Keratinocyte (primary cell): ENCODE data around the gene LSP1.

Experiments used
- EZH2 ChIP-seq: IDR thresholded peaks from one replicate; pipeline ENCODE4 v1.6.1; 2012; ENCODE audit warnings: inconsistent platforms, mild to moderate bottlenecking, low read length, moderate library complexity
- TF ChIP-seq, protein P1 (sequence below), 3 experiments: IDR thresholded peaks in 1 of 3; conservative IDR thresholded peaks in 1 of 3; optimal IDR thresholded peaks in 1 of 3; 2 replicates in 2 of 3; 3 replicates in 1 of 3; pipeline versions ENCODE3 to v1.5.1; 2011; ENCODE audit warnings: low read length in 3 of 3, mild to moderate bottlenecking in 3 of 3, moderate library complexity in 2 of 3, control low read depth in 1 of 3, inconsistent platforms in 1 of 3; ENCODE audit not compliant: insufficient read depth in 2 of 3; ENCODE audit errors: extremely low read depth in 1 of 3

GRCh38 chr11:1871531-1871930 lies 18.6 kb downstream of the LSP1 start:
- TF ChIP-seq, protein P1, sequence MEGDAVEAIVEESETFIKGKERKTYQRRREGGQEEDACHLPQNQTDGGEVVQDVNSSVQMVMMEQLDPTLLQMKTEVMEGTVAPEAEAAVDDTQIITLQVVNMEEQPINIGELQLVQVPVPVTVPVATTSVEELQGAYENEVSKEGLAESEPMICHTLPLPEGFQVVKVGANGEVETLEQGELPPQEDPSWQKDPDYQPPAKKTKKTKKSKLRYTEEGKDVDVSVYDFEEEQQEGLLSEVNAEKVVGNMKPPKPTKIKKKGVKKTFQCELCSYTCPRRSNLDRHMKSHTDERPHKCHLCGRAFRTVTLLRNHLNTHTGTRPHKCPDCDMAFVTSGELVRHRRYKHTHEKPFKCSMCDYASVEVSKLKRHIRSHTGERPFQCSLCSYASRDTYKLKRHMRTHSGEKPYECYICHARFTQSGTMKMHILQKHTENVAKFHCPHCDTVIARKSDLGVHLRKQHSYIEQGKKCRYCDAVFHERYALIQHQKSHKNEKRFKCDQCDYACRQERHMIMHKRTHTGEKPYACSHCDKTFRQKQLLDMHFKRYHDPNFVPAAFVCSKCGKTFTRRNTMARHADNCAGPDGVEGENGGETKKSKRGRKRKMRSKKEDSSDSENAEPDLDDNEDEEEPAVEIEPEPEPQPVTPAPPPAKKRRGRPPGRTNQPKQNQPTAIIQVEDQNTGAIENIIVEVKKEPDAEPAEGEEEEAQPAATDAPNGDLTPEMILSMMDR (optimal IDR thresholded peaks at IDR 0.05 in 1 of 3, IDR thresholded peaks at IDR 0.05 in 1 of 3, conservative IDR thresholded peaks at IDR 0.05 in 1 of 3; ENCODE audit: extremely low read depth in 1 of 3, insufficient read depth in 2 of 3, low read length in 3 of 3), result no peak
- TF ChIP-seq EZH2, result no peak
